ENCODE measurements around the gene SLC39A6. TPM values are rescaled to one million over a fixed set of nuclear protein-coding genes. Genes with fewer than 3 reads are reported as not detected.
"Not testable (repeated sequence)": the region's sequence is repeated elsewhere in the genome, so short reads cannot be mapped to it uniquely, and the experiment has no call there.

The SLC39A6 gene
- total RNA-seq, 2 experiments from 2014 or later: 22.9 to 24.8 TPM

DNA sequence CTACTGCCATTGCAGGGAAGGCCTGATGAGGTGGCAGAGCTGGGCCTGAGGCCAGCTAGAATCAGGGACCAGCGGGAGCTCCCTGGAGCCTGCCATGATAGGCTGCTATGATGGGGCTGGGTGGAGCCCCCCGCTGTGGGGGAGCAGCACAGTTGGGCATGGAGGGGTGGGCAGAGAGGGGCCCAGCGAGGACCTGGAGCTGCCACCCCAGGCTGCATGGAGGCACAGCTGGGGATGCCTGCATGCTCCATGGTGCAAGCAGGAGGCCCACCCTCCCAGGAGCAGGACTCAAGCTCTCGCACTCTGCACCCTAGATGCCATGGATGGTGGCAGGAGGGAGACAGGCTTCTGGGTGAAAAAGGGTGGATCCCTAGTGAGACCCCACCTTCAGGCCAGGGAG is 43.9 kb downstream of the SLC39A6 start:
- CTCF ChIA-PET: no interaction called here
- Mint-ChIP-seq H3K27me3 (peaks cover 11% of the 10 kb centered on the region), H3K4me3 (no peak overlapping the region), H3K9me3 (peaks cover 12% of the 10 kb centered on the region), H3K36me3 (ENCODE audit: low read depth) (peaks cover 5% of the 10 kb centered on the region), H3K27ac (no peak overlapping the region), H3K4me1 (peaks cover 19% of the 10 kb centered on the region)
- no peak for DNase-seq
- POLR2A ChIA-PET: interaction anchor here (1.9 kb wide), 1 partner anchor 16 kb away, joined by 4 read pairs; no protein-coding TSS in a partner anchor

DNA sequence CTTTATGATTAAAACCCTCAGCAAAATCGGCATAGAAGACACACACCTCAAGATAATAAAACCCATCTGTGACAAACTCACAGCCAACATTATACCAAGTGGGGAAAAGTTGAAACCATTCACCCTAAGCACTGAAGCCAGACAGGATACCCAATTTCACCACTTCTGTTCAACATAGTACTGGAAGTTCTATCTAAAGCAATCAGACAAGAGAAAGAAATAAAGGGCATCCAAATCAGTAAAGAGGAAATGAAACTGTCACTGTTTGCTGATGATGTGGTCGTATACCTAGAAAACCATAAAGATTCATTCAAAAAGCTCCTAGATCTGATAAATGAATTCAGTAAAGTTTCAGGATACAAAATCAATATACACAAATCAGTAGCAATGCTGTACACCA is 45.4 kb downstream of the SLC39A6 start:
- ChIA-PET CTCF (interaction anchor here (1.7 kb wide), 1 partner anchor 12 kb away, joined by 6 read pairs; no protein-coding TSS in a partner anchor), POLR2A (interaction anchor here (1.9 kb wide), 1 partner anchor 14 kb away, joined by 4 read pairs; no protein-coding TSS in a partner anchor)
- H3K27me3 Mint-ChIP-seq: peaks cover 11% of the 10 kb centered on the region
- H3K4me1 Mint-ChIP-seq: peaks cover 19% of the 10 kb centered on the region
- peaks cover 14% of the 10 kb centered on the region for H3K9me3 Mint-ChIP-seq
- H3K4me3 Mint-ChIP-seq: no peak overlapping the region
- H3K27ac Mint-ChIP-seq: no peak overlapping the region
- peaks cover 5% of the 10 kb centered on the region for H3K36me3 Mint-ChIP-seq (ENCODE audit: low read depth)
- DNase-seq: no peak

DNA sequence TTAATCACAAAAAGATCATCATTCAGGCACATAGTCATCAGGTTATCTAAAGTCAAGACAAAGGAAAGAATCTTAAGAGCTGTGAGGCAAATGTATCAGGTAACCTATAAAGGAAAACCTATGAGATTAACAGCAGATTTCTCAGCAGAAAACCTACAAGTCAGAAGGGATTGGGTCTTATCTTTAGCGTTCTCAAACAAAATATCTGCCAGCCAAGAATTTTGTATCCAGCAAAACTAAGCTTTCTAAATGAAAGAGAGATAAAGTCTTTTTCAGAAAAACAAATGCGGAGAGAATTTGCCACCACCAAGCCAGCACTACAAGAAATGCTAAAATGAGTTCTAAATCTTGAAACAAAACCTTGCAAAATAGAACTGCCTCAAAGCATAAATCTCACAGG is 48.0 kb downstream of the SLC39A6 start:
- DNase-seq; POLR2A ChIA-PET; CTCF ChIA-PET; H3K27ac Mint-ChIP-seq; H3K36me3 Mint-ChIP-seq (ENCODE audit: low read depth); H3K4me3 Mint-ChIP-seq: not testable (repeated sequence)
- Mint-ChIP-seq H3K4me1 (peaks cover 19% of the 10 kb centered on the region), H3K9me3 (peaks cover 15% of the 10 kb centered on the region), H3K27me3 (peaks cover 11% of the 10 kb centered on the region)

DNA sequence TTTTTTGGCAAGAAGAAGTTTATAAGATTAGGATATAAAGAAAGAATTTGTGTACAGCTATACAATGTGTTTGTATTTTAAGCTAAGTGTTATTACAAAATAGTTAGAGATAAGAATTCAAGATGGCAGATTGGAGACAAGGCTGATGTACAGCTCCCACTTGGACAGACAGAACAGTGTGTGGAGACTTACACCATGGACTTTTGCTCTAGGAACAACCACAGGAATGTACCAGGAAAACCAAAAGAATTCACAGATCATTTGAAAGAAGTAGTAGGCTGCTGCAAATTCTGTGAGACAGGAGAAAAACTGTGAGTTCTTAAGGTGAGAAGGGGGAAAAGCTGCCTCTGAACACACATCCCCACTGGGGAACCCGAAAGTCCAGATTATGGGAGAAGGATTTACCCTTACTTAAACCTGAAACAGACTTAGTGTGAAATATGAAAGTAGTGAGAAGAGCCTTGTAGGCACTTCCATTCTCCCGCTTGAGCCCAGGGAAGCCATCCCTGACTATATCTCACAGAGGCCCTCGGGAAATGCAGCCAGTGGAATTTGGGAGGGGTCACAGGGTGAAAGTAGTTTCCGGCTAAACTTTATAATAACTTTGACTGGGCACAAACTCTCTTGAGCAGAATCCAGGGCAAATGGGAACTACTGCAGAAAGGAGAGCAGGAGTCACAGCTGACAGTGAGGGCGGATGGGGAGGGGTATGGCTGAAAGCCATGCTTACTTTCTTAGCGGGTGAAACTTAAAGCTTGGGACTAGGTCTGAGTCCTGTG is 50.2 kb downstream of the SLC39A6 start:
- peaks cover 16% of the 10 kb centered on the region for H3K4me1 Mint-ChIP-seq
- no peak overlapping the region for H3K4me3 Mint-ChIP-seq
- ChIA-PET CTCF (no interaction called here), POLR2A (no interaction called here)
- DNase-seq: no peak
- H3K36me3 Mint-ChIP-seq (ENCODE audit: low read depth): peaks cover 5% of the 10 kb centered on the region
- H3K27me3 Mint-ChIP-seq: peaks cover 14% of the 10 kb centered on the region
- H3K27ac Mint-ChIP-seq: no peak overlapping the region
- H3K9me3 Mint-ChIP-seq: peaks cover 15% of the 10 kb centered on the region

DNA sequence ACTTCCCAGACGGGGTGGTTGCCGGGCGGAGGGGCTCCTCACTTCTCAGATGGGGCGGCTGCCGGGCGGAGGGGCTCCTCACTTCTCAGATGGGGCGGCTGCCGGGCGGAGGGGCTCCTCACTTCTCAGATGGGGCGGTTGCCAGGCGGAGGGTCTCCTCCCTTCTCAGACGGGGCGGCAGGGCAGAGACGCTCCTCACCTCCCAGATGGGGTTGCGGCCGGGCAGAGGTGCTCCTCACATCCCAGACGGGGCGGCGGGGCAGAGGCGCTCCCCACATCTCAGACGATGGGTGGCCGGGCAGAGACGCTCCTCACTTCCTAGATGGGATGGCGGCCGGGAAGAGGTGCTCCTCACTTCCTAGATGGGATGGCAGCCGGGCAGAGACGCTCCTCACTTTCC is 51.4 kb downstream of the SLC39A6 start:
- POLR2A ChIA-PET; H3K27ac Mint-ChIP-seq; H3K4me3 Mint-ChIP-seq; H3K4me1 Mint-ChIP-seq; H3K36me3 Mint-ChIP-seq (ENCODE audit: low read depth); DNase-seq; CTCF ChIA-PET: not testable (repeated sequence)
- Mint-ChIP-seq H3K9me3 (peaks cover 15% of the 10 kb centered on the region), H3K27me3 (peaks cover 22% of the 10 kb centered on the region)

DNA sequence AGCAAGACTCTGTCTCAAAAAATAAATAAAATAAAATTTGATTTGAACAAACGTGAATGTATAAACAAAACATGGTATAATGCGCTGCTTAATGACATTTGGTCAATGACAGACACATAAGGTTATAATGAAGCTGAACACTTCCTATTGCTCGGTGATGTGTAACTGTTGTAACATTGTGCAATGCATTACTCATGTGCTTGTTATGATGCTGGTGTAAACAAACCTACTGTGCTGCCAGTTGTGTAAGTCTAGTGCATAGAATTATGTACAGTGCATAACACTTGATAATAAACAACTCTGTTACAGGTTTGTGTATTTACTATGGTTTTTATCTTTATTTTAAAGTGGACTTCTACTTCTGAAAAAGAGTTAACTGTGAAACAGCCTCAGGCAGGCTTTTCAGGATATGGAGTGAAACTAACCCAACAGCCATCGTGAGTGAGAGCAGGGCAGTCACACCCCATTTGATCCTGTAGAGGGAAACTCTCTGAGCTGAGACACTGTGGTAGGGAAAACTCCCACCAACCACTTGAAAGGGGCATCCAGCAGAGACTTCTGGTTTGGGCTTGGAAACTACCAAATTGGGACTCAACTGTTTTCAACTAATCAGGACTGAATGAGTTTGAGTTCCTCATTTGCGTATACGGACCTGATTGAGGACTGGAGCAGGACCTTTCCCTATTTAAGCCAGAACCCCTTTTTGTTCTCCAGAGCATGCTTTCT is 53.1 kb downstream of the SLC39A6 start:
- Mint-ChIP-seq H3K9me3 (peaks cover 10% of the 10 kb centered on the region), H3K4me3 (no peak overlapping the region), H3K27ac (no peak overlapping the region), H3K36me3 (ENCODE audit: low read depth) (peaks cover 1% of the 10 kb centered on the region), H3K27me3 (peaks cover 14% of the 10 kb centered on the region), H3K4me1 (no peaks in the 10 kb centered on the region)
- POLR2A ChIA-PET: no interaction called here
- CTCF ChIA-PET: interaction anchor here (0.8 kb wide), 1 partner anchor 58 kb away, joined by 3 read pairs; no protein-coding TSS in a partner anchor
- DNase-seq: no peak

DNA sequence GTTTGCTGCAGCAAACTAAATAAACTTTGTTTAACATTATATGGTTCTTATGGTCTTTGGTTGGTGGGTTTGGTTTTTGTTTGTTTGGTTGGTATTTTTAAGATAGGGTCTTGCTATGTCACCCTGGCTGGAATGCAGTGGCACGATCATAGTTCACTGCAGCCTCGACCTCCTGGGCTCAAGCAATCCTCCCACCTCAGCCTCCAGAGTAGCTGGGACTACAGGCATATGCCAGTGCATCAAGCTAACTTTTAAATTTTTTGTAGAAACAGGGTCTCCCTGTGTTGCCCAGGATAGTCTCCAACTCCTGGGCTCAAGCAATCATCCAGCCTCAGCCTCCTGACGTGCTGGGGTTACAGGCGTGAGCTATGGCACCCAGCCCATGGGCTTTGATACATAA is 54.7 kb downstream of the SLC39A6 start:
- Mint-ChIP-seq H3K36me3 (ENCODE audit: low read depth) (no peaks in the 10 kb centered on the region), H3K4me3 (no peak overlapping the region), H3K27me3 (peaks cover 15% of the 10 kb centered on the region), H3K4me1 (no peaks in the 10 kb centered on the region), H3K27ac (no peak overlapping the region), H3K9me3 (peaks cover 3% of the 10 kb centered on the region)
- ChIA-PET CTCF (interaction anchor here (0.7 kb wide), 3 partner anchors 20 to 65 kb away, joined by 3 to 4 read pairs (median 4); no protein-coding TSS in a partner anchor), POLR2A (no interaction called here)
- DNase-seq: no peak

DNA sequence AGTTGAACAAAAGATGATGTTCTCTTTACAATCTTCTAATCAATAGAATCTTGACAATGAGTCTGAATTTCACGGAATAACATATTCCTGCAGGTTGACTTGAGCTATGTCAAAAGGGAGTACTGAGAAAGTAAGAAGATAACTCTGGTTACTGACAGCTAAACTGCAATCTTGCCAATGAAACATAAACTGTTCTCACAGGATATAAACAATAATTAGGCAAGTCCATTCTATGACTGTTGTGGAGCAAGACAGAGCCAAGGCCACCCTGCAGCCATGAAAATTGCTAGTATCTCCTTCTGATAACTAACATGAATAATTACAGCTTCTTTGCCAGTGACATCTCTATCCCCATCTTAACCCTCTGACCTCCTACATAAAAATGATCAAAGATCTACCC is 55.5 kb downstream of the SLC39A6 start:
- no peak for DNase-seq
- Mint-ChIP-seq H3K4me3 (no peak overlapping the region), H3K9me3 (peaks cover 1% of the 10 kb centered on the region), H3K27me3 (peaks cover 15% of the 10 kb centered on the region), H3K4me1 (no peaks in the 10 kb centered on the region), H3K27ac (no peak overlapping the region), H3K36me3 (ENCODE audit: low read depth) (no peaks in the 10 kb centered on the region)
- POLR2A ChIA-PET: no interaction called here
- CTCF ChIA-PET: interaction anchor here (0.8 to 1.4 kb wide), 2 partner anchors 75 to 211 kb away, joined by 3 read pairs; no protein-coding TSS in a partner anchor

DNA sequence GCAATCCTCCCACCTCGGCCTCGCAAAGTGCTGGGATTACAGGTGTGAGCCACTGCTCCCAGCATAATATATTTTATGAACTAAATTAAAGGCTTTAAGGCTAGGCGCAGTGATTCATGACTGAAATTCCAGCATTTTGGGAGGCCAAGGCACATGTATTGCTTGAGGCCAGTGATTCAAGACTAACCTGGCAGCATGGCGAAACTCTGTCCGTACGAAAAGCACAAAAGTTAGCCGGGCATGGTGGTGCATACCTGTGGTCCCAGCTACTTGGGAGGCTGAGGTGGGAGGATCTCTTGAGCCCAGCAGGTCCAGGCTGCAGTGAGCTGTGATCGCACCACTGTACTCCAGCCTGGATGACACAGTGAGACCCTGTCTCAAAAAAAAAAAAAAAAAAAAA is 56.7 kb downstream of the SLC39A6 start:
- POLR2A ChIA-PET; H3K36me3 Mint-ChIP-seq (ENCODE audit: low read depth); CTCF ChIA-PET; H3K9me3 Mint-ChIP-seq; H3K27ac Mint-ChIP-seq; DNase-seq; H3K4me3 Mint-ChIP-seq; H3K4me1 Mint-ChIP-seq: not testable (repeated sequence)
- H3K27me3 Mint-ChIP-seq: peaks cover 15% of the 10 kb centered on the region

DNA sequence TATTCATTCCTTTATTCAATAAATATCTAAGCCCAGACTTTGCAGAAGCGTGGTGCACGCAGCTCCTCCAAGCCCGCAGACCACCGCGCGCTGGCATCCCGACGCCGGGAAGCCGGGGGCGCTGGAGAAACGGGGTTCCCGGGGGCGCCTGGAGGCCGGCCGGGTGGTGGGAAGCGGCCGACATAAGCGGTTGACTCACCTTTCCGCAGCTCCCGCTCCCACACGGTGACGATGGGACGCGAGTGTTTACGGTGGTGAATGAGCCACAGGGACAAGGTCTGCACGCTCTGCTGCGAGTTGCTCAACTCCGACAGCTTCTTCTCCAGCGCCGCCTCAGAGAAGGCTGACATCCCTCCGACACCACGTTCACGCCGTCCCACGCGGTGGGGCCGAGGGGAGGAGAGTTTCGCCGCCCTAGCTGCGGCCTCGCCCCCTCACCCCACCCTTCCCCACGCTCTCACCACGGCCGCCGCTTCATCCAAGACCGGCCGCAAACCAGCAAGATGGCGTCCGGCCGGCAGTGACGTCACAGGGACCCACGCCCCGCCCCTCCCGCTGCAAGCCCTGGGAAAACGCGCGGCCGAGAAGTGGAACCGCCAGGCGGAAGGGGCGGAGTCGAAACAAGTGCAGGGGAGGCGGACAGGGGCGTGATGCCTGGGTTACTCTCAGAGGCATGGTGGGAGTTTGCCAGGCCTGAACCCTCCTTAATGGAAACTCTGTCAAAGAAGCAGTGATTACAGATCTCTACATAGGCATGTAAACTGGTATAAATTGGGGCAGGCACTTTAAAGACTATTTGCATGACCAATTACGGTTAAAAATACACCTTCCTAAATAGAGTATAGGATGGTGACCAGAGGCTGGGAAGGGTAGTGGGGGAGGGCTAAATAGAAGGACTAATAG is 61.8 kb downstream of the SLC39A6 start, which contains the start of gene RPRD1A:
Gene RPRD1A (minus strand): TSS at position 505 of the 903 bp plus-strand sequence. CDS start 155 bp downstream, at position 350.
- peak within 1 kb of the TSS; percentile 83 for H3K27ac Mint-ChIP-seq
- H3K4me3 Mint-ChIP-seq: peak within 1 kb of the TSS; percentile 92
- ChIA-PET CTCF (interaction anchor here (1.4 to 2.6 kb wide), 2 partner anchors 50 to 62 kb away, joined by 3 to 8 read pairs; partner anchors contain the start of gene SLC39A6), POLR2A (interaction anchor here (0.7 to 2.5 kb wide), 9 partner anchors 10 to 827 kb away, joined by 3 to 17 read pairs (median 3); partner anchors contain the start of genes ELP2, RMP24, SLC39A6 and ZNF397)
- peaks cover 17% of the 10 kb centered on the region for H3K36me3 Mint-ChIP-seq (ENCODE audit: low read depth)
- H3K4me1 Mint-ChIP-seq: peaks cover 32% of the 10 kb centered on the region
- H3K9me3 Mint-ChIP-seq: peaks cover 2% of the 10 kb centered on the region
- peak; percentile 97 for DNase-seq
- H3K27me3 Mint-ChIP-seq: peaks cover 3% of the 10 kb centered on the region

DNA sequence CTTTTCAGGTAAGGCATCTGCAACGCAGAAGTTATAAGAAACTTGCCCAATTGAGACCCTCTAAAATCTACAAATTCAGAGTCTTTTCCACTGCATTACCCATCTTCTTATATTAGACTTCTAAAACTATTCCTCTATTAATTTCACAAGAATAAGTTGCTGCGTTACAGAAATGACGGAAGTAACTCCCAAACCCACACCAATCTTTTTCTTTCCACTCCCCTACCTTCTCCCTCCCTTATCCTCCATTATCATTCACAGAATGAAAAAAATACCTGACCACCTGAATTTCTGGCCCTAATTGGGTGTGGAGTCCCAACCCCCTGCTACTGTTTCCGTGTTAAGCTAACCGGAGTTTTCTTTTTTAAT is 62.5 kb downstream of the SLC39A6 start:
- H3K9me3 Mint-ChIP-seq: peaks cover 2% of the 10 kb centered on the region
- H3K36me3 Mint-ChIP-seq (ENCODE audit: low read depth): peaks cover 17% of the 10 kb centered on the region
- peaks cover 3% of the 10 kb centered on the region for H3K27me3 Mint-ChIP-seq
- ChIA-PET CTCF (interaction anchor here (1.4 to 2.6 kb wide), 2 partner anchors 49 to 62 kb away, joined by 3 to 8 read pairs; partner anchors contain the start of gene SLC39A6), POLR2A (interaction anchor here (0.7 to 2.5 kb wide), 9 partner anchors 9 to 826 kb away, joined by 3 to 17 read pairs (median 3); partner anchors contain the start of genes ELP2, RMP24, SLC39A6 and ZNF397)
- peak overlapping the region; percentile 92 for H3K4me3 Mint-ChIP-seq
- no peak for DNase-seq
- H3K27ac Mint-ChIP-seq: peak overlapping the region; percentile 83
- peaks cover 32% of the 10 kb centered on the region for H3K4me1 Mint-ChIP-seq

DNA sequence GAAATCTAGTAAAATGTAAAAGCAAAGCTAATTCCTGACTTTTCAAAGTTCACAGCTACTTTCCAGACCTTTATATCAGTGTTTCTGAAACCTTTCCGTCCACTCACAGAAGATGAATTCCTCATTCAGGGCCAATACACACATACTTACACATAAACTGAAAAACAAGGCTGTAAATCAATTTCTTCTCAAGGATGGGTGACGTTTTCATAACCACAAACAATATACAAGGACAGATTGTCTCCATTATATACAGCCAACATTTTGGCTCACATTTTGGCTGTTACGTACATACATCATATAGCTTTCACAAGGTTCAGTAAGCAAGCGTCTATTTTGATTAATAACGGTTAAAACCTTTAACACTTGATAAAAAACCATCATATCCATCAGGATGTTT is 63.1 kb downstream of the SLC39A6 start:
- CTCF ChIA-PET: interaction anchor here (1.2 to 2.6 kb wide), 4 partner anchors 9 to 63 kb away, joined by 3 to 8 read pairs (median 3); partner anchors contain the start of gene SLC39A6
- H3K36me3 Mint-ChIP-seq (ENCODE audit: low read depth): peaks cover 17% of the 10 kb centered on the region
- H3K4me3 Mint-ChIP-seq: peak overlapping the region; percentile 92
- H3K4me1 Mint-ChIP-seq: peaks cover 32% of the 10 kb centered on the region
- H3K27me3 Mint-ChIP-seq: peaks cover 3% of the 10 kb centered on the region
- DNase-seq: no peak
- POLR2A ChIA-PET: interaction anchor here (1.0 to 2.5 kb wide), 4 partner anchors 20 to 776 kb away, joined by 5 to 17 read pairs (median 6); partner anchors contain the start of genes ELP2, RMP24, SLC39A6 and ZSCAN30
- H3K27ac Mint-ChIP-seq: peak overlapping the region; percentile 83
- H3K9me3 Mint-ChIP-seq: peaks cover 2% of the 10 kb centered on the region

Data from activated CD4-positive, alpha-beta memory T cell treated with anti-CD3 and anti-CD28 coated beads, Interleukin-2, amount 10 ng/mL, durations not matched to agents 7 days and 5 days (primary cell).